GM12875 (cell line): ENCODE data around the gene QRFP.

ENCODE experiments used
- H3K4me3 ChIP-seq: one replicate; pipeline ENCODE4 v1.5.1; 2011; ENCODE audit warnings: low read depth, low read length, control low read depth
- TF ChIP-seq, protein P1 (sequence below): IDR thresholded peaks from 2 replicates; pipeline ENCODE4 v1.5.1; 2011; ENCODE audit warnings: low read depth, mild to moderate bottlenecking, control low read depth, inconsistent platforms, low read length, moderate library complexity, borderline replicate concordance; ENCODE audit not compliant: insufficient read depth

Gene QRFP

DNA sequence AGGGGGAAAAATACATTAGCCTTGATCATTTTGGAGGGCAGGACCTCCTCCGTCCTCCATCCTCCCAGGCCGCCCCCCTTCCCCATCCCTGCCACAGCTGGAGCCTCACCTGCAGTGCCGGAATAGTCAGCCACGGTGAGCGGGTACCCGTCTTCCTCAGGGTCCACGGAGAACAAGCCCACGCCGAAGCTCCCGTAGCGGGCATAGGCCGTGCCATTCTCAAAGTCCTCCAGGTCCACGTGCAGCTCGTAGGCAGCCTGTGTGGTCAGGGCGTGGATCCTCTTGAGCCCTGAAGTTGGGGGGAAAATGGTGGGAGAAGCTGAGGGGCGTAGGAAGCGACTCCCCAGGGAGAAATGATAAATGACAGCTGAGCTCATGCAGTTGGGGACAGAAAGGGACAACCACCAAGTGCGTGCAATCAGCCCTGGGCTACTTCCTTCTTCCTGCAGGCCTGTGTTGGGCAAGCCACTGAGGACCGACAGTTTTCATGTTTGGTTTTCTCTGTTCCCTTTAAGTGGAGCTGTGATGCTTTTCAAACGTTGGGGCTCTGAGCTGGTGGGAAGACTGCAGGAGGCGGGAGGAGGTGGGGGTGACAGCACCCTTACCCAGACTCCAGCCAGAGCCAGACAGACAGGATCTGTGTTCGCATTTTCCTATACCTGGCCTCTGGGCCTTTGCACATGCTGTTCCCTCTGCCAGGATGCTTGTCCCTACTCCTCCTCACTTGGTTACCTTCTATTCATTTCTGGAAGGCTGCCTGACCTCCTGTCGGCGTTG lies 8.7 kb upstream of the QRFP start:
- TF ChIP-seq, protein P1, sequence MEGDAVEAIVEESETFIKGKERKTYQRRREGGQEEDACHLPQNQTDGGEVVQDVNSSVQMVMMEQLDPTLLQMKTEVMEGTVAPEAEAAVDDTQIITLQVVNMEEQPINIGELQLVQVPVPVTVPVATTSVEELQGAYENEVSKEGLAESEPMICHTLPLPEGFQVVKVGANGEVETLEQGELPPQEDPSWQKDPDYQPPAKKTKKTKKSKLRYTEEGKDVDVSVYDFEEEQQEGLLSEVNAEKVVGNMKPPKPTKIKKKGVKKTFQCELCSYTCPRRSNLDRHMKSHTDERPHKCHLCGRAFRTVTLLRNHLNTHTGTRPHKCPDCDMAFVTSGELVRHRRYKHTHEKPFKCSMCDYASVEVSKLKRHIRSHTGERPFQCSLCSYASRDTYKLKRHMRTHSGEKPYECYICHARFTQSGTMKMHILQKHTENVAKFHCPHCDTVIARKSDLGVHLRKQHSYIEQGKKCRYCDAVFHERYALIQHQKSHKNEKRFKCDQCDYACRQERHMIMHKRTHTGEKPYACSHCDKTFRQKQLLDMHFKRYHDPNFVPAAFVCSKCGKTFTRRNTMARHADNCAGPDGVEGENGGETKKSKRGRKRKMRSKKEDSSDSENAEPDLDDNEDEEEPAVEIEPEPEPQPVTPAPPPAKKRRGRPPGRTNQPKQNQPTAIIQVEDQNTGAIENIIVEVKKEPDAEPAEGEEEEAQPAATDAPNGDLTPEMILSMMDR: no peak
- H3K4me3 ChIP-seq: no peak overlapping the region

DNA sequence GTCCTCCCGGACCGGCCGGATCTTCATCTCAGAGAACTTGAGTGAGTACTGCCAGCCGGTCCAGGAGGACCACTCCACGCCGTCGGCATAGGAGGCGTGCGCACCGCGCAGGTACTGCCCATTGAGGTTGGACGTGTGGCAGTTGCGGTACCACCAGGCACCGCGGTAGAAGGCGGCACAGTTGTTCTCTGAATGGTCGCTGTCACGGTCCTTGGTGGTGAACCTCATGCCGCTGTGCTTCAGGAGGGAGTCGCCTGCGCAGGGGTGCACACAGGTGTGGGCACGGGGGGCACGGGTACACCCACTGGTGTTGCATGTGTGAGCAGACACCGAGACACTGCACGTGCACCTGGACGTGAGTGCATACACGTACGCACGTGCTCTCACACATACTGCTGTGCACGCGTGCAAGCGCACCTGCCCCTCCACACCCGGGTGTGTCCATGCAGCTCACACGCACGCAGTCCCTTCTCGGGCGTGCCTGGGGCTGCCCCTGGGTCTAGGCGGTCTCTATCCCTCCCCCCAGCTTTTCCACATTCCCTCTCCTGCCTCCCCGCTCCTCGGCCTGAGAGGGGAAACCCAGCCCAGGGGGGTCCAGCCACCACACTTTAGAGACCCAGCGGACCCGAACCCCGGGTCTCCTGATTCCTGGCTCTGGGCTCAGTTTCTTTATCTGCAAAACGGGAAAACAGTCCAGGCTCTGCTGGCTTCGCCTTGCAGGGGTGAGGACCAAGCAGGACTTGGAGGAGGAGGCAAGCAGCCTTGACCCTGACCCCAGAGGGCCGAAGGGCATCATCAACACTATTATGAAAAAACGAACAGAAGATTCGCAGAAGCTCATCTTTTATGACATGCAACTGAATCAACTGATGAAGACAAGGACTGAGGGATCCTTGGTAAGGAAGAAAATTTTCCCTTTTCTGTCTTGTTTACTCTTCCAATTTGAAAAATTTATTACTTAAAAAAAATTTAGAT lies 7.7 kb upstream of the QRFP start:
- no peak overlapping the region for H3K4me3 ChIP-seq
- TF ChIP-seq, protein P1: no peak

DNA sequence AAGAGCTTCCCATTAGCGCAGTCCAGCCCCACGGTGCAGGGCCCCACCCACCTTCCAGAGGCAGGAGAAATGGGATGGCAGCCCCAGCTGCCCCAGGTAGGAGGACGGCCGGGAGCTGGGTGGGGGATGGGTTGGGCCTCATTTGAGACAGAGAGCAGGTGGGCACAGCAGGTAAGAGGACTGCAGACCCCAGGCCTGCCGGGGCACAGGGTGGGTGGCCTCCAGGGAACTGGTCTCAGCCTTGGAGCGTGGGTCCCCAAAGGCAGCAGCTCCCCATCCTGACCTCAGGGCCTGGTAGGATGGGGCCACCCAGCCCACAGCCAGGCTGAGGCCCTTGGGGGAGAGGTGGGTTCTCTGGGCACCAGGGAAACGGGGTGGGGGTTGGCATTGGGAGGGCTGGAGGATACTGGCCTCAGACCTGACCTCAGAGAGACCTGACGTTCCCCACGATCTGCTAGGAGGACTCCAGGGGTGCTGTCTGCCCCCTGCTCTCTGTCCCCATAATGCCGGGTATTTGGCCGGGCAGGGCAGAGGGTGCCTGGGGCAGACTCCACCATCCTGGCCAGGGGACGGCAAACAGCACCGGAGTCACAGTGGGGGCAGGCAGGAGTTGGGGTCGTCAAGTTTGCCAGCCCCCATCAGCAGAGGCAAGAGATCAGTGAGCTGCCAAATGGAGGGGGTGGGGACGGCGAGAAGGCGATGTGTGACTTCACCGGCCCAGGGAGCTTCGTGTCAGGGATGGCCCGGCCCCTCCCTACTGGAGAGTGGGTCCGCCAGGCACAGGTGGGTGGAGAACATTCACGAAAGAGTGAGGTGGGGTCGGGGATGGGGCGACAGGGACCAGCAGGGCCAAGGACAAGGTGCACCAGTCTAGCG lies 6.8 kb upstream of the QRFP start:
- TF ChIP-seq, protein P1: no peak

DNA sequence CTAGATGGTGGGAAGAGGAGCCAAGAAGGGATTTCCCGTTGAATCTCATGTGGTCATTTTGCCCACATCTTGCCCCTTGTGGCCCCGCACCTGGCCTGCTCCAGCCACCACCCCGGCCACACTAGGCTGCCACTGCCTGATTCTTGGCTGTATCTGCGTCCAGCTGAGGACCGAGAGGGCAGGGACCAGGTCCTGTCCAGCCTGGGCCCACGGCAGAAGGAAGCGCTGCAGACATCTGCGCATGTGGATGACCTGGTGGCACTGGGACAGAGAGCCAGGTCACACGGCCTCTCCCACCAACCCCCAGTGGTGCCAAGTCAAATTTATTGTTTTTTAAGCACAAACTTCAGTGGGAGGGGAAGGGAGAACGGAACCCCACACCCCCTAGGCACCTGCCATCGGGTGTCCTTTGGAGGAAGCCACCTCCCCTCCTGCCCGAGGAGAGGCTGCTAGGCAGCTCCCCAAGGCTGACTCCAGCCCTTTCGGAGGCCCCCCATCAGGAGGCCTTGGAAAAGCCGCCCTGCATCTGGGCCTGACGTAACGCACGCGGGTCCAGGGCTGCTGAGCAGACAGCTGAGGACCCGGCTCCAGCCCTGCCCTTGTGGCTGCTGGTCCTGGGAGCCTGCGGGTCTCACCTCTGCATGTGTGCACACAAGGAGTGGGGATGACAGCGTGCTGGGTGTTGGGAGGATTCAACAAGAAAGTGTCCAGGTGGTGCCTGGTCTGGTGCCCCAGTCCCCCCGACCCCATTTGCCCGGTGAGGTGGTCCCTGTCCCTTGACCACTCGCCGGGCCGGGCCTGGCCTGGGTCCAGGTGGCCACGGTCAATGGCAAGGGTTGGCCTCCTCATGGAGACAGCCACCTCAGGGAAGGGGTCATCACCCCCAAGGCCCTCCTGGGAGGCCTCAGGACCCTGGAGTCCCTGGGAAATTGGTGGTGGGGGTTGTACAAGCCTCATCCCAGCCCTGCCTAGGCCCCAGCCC lies 5.9 kb upstream of the QRFP start:
- no peak overlapping the region for H3K4me3 ChIP-seq
- TF ChIP-seq, protein P1: no peak

More for the DNA sequence above, 6.8 kb upstream of the QRFP start:
- H3K4me3 ChIP-seq: no peak overlapping the region

DNA sequence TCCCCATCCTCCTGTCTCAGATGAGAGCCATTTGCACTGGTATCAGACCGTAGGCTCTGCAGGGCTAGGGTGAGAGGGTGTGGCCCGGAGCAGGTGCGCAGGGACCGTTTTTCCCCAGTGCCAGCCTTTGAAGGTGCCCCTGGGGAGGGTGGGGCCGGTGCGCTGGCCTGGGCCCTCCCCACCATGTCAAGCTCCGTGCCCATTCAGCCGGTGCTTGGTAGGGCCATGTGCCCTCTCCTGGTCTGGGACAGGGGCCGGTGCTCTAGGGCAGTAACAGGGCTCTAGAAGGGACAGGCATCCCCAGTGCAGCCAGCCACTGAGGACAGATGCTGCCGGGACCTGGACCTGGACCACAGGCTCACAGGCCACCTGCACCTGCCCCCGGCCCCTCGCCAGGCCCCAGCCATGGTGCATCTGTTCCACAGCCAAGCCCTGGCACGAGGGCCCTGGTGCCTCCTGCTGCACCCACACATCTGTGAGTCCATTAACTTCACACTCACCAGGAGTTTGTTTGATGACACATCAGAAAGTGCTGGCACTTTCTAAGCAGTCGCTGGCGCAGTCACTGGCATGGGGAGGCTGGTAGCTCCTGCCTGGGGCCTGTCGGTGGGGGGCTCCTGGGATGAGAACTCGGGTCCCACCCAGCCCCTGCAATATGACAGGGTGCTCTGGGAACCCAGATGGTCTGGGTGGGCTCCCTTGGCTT lies 5.0 kb upstream of the QRFP start:
- TF ChIP-seq, protein P1: no peak
- no peak overlapping the region for H3K4me3 ChIP-seq
